Esophagus squamous epithelium (tissue), 4 donors: ENCODE measurements around the gene ADGRF5.

ENCODE experiments used
- CTCF ChIP-seq, 6 experiments: fragments of 450-650 bp in 4 of 6; fragments of 200-600 bp in 2 of 6; sonication (generic) in 2 of 6; IDR thresholded peaks; one replicate each; pipeline ENCODE4 v1.5.1; 2016 to 2019; ENCODE audit warnings: antibody characterized with exemption in 6 of 6, mild to moderate bottlenecking in 4 of 6, moderate library complexity in 4 of 6
- POLR2A ChIP-seq, 4 donors: fragments of 450-650 bp; IDR thresholded peaks; one replicate each; pipeline ENCODE4 v1.6.1; 2017; ENCODE audit warnings: antibody characterized with exemption in 4 of 4, mild to moderate bottlenecking in 4 of 4, moderate library complexity in 3 of 4

GRCh38 chr6:46891252-46891795, 30.4 kb downstream of the ADGRF5 start:
- no peak for TF ChIP-seq CTCF (IDR thresholded peaks at IDR 0.05)
- no peak for TF ChIP-seq POLR2A (IDR thresholded peaks at IDR 0.05)
